ENCODE results near the gene RBM33.

Gene RBM33

DNA sequence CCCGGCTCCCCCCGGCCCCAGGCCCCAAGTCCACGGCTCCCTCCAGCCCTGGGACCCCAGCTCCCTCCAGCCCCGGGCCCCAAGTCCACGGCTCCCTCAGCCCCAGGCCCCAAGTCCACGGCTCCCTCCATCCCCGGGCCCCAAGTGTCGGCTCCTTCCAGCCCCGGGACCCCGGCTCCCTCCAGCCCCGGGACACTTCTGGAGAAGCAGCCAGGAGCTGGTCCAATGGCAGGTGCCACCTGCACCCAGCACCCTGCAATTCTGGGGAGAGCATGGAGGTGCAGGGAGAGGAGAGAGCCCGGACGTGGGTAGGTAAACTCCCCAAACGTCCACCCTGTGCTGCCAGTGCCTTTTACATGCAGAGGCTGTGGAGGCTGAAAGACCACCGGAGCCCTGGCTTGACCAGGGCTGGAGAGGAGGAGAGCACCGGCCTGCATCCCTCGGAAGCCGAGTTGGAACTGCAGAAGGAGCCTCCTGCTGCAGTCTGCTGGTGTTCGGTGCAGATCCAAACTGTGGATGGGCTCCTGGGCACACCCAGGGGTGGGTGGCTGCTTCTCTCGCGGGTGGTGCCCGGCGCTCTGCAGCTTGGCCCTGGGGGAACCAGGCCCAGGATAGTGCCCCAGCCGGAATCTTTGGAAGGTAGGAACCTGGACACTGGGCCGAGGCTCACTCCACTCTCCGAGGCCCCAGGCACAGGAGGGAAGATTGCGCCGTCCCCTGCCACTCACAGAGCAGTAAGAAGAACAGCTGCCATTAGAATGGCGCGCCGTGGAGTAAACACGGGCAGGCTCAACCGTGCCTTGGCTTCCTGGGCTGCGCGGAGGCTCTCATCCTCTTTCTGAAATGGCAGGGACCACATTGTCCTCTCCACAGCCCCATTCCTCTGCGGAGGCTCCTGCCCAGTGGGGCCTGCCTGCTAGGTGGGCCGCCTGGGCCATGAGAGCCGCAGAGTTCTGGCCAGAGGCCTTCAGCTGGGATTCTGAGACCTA is 153.1 kb downstream of the RBM33 start:
- intact Hi-C loops (cut with DNase I): loop anchor here (5.0 kb wide), 2 partner anchors 965 to 1025 kb away; no protein-coding TSS in a partner anchor
- DNase-seq: no peak

GRCh38 chr7:155798673-155799439 is 154.4 kb downstream of the RBM33 start:
- DNase-seq: no peak

DNA sequence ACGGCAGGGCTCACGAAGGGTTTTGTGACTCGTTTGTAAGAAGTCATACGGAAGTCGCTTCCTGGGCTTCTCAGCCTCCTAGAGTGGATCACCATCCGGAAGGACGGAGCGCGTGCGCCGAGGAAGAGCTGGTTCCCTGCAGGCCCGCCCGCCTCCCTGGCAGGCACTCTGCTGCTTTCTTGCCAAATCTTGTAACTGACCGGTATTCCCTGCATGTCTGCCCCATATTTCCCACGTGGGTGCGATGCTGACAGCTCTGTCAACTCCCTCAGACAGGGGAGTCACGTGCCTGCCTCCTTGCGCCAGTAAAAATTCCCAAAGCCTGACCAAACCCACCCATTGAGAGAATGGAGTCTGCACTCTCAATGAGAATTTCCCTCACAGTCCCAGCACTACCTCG is 155.1 kb downstream of the RBM33 start:
- DNase-seq: peak in 3 of 42 donors; percentile 11 to 41 (median 32)
- intact Hi-C loops (cut with DNase I): loop anchor here (5.0 kb wide), 2 partner anchors 963 to 1023 kb away; no protein-coding TSS in a partner anchor

More at GRCh38 chr7:155798673-155799439, 154.4 kb downstream of the RBM33 start:
- intact Hi-C loops (cut with DNase I): loop anchor here (5.0 kb wide), 2 partner anchors 963 to 1023 kb away; no protein-coding TSS in a partner anchor

DNA sequence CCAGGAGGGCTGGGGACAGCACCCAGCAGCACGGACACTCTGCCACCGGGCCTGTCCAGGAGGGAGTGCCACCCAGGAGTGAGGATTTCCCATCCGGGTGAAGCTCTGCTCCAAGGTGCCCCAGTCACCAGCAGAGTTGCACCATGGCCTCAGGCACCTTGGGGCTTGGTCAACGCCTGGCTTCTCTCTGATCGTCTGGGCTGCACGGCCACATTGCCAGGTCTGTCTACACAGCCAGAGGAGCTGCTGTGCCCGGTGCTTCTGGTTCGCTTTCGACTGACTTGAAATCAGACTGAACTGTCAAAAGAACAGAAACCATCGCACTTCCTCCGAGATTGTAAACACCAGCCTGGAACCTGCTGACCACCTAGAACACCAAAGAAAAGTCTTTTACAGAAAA is 155.8 kb downstream of the RBM33 start:
- no peak for DNase-seq
- intact Hi-C loops (cut with DNase I): no loop called here

GRCh38 chr7:155800741-155801267 is 156.3 kb downstream of the RBM33 start:
- intact Hi-C loops (cut with DNase I): no loop called here
- DNase-seq: no peak

DNA sequence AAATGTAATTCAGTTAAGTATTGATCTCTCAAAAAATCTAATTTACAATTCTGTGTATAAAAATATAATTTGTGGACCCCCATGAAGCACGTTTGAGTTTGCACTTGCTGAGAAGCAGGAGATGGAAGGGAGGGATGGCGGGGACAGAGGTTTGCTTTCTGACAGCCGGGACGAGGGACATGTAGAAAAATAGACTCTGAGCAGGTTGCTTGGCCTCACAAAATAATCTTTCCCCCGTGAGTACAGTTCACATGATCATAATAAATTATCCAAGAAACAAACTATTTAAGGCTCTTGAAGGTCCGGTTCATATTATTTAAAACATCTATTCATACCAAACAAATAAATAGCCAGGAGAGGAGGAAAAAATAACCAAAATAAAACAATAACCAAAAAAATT is 157.8 kb downstream of the RBM33 start:
- intact Hi-C loops (cut with DNase I): no loop called here
- no peak for DNase-seq

DNA sequence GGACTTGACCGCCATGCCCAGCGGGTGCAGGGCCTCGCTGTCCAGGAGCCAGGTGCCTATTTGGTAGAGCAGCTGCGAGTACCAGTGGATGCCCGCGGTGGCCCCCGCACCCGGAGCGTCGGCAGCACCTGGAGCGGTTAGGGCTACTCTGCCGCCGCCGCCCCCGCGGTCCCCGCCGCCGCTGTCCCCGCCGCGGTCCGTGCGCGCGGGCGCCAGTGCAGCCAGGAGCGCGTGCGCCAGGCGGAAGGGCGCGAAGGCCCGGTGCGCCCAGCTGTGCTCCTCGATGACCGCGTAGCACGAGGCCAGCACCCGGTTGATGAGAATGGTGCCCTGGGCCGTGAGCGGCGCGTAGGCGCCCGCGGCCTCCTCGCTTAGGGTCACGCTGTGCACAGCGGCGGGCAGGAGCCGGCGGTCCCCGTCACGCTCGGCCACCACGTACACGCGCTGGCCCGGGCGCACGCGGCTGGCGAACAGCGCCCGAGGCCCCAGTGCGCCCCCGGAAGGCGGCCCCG is 158.5 kb downstream of the RBM33 start:
- intact Hi-C loops (cut with DNase I): no loop called here
- DNase-seq: no peak

GRCh38 chr7:155803418-155804376 is 159.2 kb downstream of the RBM33 start:
- peak in 5 of 42 donors; percentile 9 to 51 (median 22) for DNase-seq
- intact Hi-C loops (cut with DNase I): no loop called here

GRCh38 chr7:155804431-155804831 is 160.0 kb downstream of the RBM33 start:
- no peak for DNase-seq

GRCh38 chr7:155804897-155805825 is 160.7 kb downstream of the RBM33 start:
- DNase-seq: peak in 41 of 42 donors; percentile 22 to 86 (median 70)
- intact Hi-C loops (cut with DNase I): no loop called here

More at GRCh38 chr7:155804431-155804831, 160.0 kb downstream of the RBM33 start:
- intact Hi-C loops (cut with DNase I): no loop called here

GRCh38 chr7:155805826-155806095 is 161.3 kb downstream of the RBM33 start:
- DNase-seq: no peak

DNA sequence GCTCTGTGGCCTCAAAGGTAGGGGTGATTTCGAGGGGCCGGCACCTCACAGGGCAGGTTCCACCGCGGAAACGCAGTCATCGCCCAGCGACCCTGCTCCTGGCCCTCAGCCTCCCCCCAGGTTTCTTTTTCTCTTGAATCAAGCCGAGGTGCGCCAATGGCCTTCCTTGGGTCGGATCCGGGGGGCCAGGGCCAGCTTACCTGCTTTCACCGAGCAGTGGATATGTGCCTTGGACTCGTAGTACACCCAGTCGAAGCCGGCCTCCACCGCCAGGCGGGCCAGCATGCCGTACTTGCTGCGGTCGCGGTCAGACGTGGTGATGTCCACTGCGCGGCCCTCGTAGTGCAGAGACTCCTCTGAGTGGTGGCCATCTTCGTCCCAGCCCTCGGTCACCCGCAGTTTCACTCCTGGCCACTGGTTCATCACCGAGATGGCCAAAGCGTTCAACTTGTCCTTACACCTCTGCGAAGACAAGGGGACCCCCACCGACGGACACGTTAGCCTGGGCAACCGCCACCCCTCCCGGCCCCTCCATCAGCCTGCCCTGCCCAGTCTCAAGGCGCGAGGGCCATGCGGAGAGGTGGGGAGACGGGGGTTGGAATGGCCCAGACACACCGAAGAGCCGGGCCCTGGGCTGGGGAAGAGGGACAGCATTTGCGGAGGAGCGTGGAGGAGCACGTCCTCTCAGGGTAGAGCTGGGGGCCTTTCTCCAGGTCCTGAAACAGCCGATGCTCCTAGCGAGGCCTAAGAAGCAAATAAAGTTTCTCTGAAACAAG is 161.8 kb downstream of the RBM33 start:
- DNase-seq: no peak
- intact Hi-C loops (cut with DNase I): no loop called here

More at GRCh38 chr7:155805826-155806095, 161.3 kb downstream of the RBM33 start:
- intact Hi-C loops (cut with DNase I): no loop called here

- intact Hi-C loops (cut with DNase I): no loop called here
- DNase-seq: no peak
Observed at GRCh38 chr7:155807065-155807671, 162.7 kb downstream of the RBM33 start.

GRCh38 chr7:155807789-155808548 is 163.5 kb downstream of the RBM33 start:
- no peak for DNase-seq
- intact Hi-C loops (cut with DNase I): no loop called here

All from head of caudate nucleus (tissue), 42 donors.